Measurements from ENCODE around the gene MCAM. TPM values are rescaled to one million over a fixed set of nuclear protein-coding genes. Genes with fewer than 3 reads are reported as not detected.

MCAM gene
- total and polyA plus RNA-seq, 2 of the 8 experiments (the other 6 are each of a cell fraction or from before 2014, with no cell fraction given) = 22.4 to 32.2 TPM

DNA sequence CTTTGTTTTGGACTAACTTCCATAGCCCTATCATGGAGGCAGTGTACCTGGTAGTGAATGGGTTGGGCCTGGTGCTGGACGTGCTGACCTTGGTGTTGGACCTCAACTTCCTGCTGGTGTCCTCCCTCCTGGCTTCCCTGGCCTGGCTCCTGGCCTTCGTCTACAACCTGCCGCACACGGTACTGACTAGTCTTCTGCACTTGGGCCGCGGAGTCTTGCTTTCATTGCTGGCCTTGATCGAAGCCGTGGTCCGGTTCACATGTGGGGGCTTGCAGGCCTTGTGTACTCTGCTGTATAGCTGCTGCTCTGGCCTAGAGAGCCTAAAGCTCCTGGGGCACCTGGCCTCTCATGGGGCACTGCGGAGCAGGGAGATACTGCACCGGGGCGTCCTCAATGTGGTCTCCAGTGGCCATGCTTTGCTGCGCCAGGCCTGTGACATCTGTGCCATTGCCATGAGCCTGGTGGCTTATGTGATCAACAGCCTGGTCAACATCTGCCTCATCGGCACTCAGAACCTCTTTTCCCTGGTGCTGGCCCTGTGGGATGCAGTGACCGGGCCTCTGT is 18.2 kb upstream of the MCAM start (continued):
- TF ChIP-seq TCF12 (IDR thresholded peaks at IDR 0.05; ENCODE audit: low read depth, low read length) = no peak
- no peak for TF ChIP-seq BACH1 (IDR thresholded peaks at IDR 0.05; ENCODE audit: low read length)
- TF ChIP-seq ZNF274 (IDR thresholded peaks at IDR 0.05; ENCODE audit: borderline replicate concordance, extremely low read depth, low read length) = no peak
- TF ChIP-seq SP2 (IDR thresholded peaks at IDR 0.05; ENCODE audit: low read length) = no peak
- TF ChIP-seq EGR1 (IDR thresholded peaks at IDR 0.05; ENCODE audit: borderline replicate concordance, low read depth, low read length) = no peak
- TF ChIP-seq SRF (IDR thresholded peaks at IDR 0.05; ENCODE audit: low read depth, low read length) = no peak
- TF ChIP-seq RNF2 (IDR thresholded peaks at IDR 0.05; ENCODE audit: borderline replicate concordance, low read depth, low read length, missing control alignments, poor library complexity, severe bottlenecking) = no peak
